Lower leg skin (tissue), 3 donors: ENCODE data around the gene CRACR2A.

Source experiments
- CTCF ChIP-seq, 3 donors: fragments of 450-650 bp; IDR thresholded peaks; one replicate each; pipeline ENCODE4 v1.5.1; 2016; ENCODE audit warnings: antibody characterized with exemption in 3 of 3, mild to moderate bottlenecking in 3 of 3, moderate library complexity in 2 of 3
- POLR2A ChIP-seq, 2 donors: fragments of 450-650 bp; IDR thresholded peaks; one replicate each; pipeline ENCODE4 v1.6.1; 2016 to 2017; ENCODE audit warnings: antibody characterized with exemption in 2 of 2, mild to moderate bottlenecking in 1 of 2, moderate library complexity in 1 of 2

GRCh38 chr12:3732901-3733300, 20.0 kb downstream of the CRACR2A start:
- TF ChIP-seq CTCF (IDR thresholded peaks at IDR 0.05) (no peak), POLR2A (IDR thresholded peaks at IDR 0.05) (no peak)
